ENCODE measurements around the gene ANKRD11.
"Not testable (repeated sequence)": the region's sequence is repeated elsewhere in the genome, so short reads cannot be mapped to it uniquely, and the experiment has no call there.

Gene ANKRD11

DNA sequence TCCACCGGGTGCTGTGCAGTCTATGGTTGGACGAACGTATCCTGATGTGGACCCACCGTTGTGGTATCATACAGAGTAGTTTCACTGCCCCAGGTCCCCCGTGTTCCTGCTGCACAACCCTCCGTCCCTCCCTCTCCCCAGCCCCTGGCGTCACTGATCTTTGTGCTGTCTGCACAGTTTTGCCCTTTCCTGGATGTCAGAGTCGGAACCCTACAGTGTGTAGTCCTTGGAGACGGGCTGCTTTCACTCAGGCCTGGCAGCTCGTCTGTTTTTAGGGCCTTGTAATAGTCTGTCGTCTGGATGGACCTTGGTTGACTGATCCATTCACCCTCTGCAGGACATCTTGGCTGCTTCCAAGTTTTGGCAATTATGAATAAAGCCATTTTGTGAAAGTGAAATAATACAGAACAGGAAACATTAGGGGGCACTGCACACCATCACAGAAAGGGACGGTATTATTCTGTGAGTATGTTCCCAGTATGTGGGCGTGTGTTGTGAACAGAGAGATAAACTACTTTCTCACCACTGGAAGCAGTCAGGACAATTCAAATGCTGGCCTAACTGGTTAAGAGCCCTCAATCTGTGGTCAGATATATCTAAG lies 156.9 kb downstream of the ANKRD11 start:
- peak; percentile 31 to 51 for DNase-seq
- H4K8ac ChIP-seq (ENCODE audit: low read depth, low read length); H3K27ac ChIP-seq (ENCODE audit: low read depth, low read length); H3K4me2 ChIP-seq (ENCODE audit: low read length); H4K12ac ChIP-seq (ENCODE audit: low read depth, low read length); H3K18ac ChIP-seq (ENCODE audit: low read length); H4K91ac ChIP-seq (ENCODE audit: low read depth, low read length); H3K4me3 ChIP-seq (ENCODE audit: low read depth, low read length); H3K79me1 ChIP-seq (ENCODE audit: low read length); H3K36me3 ChIP-seq (ENCODE audit: control insufficient read depth in 1 of 2, insufficient read depth in 2 of 2, low read length in 2 of 2); H3K9ac ChIP-seq (ENCODE audit: low read length); H2AFZ ChIP-seq (ENCODE audit: insufficient read depth, low read length, poor library complexity); H2AK5ac ChIP-seq (ENCODE audit: low read length); H2BK5ac ChIP-seq (ENCODE audit: low read depth, low read length, poor library complexity); H2BK12ac ChIP-seq (ENCODE audit: low read length); H2BK120ac ChIP-seq (ENCODE audit: insufficient read depth, low read length, poor library complexity); H3K9me3 ChIP-seq (ENCODE audit: insufficient read depth, low read depth, low read length); H3K27me3 ChIP-seq (ENCODE audit: insufficient read depth, low read length); H3K14ac ChIP-seq (ENCODE audit: low read length); H3K23ac ChIP-seq (ENCODE audit: low read length): not testable (repeated sequence)
- peaks cover 28% of the 10 kb centered on the region for H3K79me2 ChIP-seq (ENCODE audit: control insufficient read depth, insufficient read depth, low read length, poor library complexity)
- peaks cover 9 to 12% of the 10 kb centered on the region in 2 experiments for H3K4me1 ChIP-seq (ENCODE audit: control insufficient read depth in 1 of 2, insufficient read depth in 2 of 2, low read length in 2 of 2)
- WGBS (ENCODE audit: extremely low coverage, insufficient coverage, insufficient read length), result no CpG with 5 or more reads among the region's 13 CpGs
- H3K4ac ChIP-seq (ENCODE audit: low read depth, low read length), result peak overlapping the region; percentile 1

DNA sequence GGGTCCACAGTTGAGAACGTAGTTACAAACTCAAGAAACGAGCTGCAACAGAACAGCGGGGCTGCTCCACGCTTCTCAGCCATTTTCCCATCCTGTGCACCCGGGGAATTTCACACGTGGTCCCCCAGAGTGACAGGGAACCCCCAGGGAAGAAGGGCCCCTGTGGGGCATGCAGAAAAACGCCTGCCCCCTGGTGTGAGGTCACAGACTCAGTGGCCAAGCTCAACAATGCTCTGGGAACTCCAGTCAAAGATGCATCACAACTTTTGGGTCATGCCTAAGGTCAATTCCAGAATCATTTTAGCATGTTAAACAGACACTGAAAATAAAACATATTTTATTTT lies 157.5 kb downstream of the ANKRD11 start:
- H4K8ac ChIP-seq (ENCODE audit: low read depth, low read length), result no peak overlapping the region
- no peak overlapping the region for H3K23ac ChIP-seq (ENCODE audit: low read length)
- H2AFZ ChIP-seq (ENCODE audit: insufficient read depth, low read length, poor library complexity), result no peak overlapping the region
- H4K91ac ChIP-seq (ENCODE audit: low read depth, low read length), result no peak overlapping the region
- H3K4me2 ChIP-seq (ENCODE audit: low read length), result no peak overlapping the region
- peaks cover 9 to 12% of the 10 kb centered on the region in 2 experiments for H3K4me1 ChIP-seq (ENCODE audit: control insufficient read depth in 1 of 2, insufficient read depth in 2 of 2, low read length in 2 of 2)
- no peak overlapping the region for H2AK5ac ChIP-seq (ENCODE audit: low read length)
- H2BK12ac ChIP-seq (ENCODE audit: low read length), result no peak overlapping the region
- H2BK120ac ChIP-seq (ENCODE audit: insufficient read depth, low read length, poor library complexity), result no peak overlapping the region
- H3K14ac ChIP-seq (ENCODE audit: low read length), result no peak overlapping the region
- no peak overlapping the region for H4K12ac ChIP-seq (ENCODE audit: low read depth, low read length)
- H3K9me3 ChIP-seq (ENCODE audit: insufficient read depth, low read depth, low read length), result no peaks in the 10 kb centered on the region
- peak overlapping the region; percentile 76 for H3K4ac ChIP-seq (ENCODE audit: low read depth, low read length)
- no peaks in the 10 kb centered on the region for H3K27me3 ChIP-seq (ENCODE audit: insufficient read depth, low read length)
- no peak overlapping the region for H2BK5ac ChIP-seq (ENCODE audit: low read depth, low read length, poor library complexity)
- H3K18ac ChIP-seq (ENCODE audit: low read length), result no peak overlapping the region
- H3K79me1 ChIP-seq (ENCODE audit: low read length), result no peaks in the 10 kb centered on the region
- H3K4me3 ChIP-seq (ENCODE audit: low read depth, low read length), result no peak overlapping the region
- no CpG with 5 or more reads among the region's 7 CpGs for WGBS (ENCODE audit: extremely low coverage, insufficient coverage, insufficient read length)
- peaks cover 30% of the 10 kb centered on the region for H3K79me2 ChIP-seq (ENCODE audit: control insufficient read depth, insufficient read depth, low read length, poor library complexity)
- DNase-seq, result no peak
- no peak overlapping the region for H3K9ac ChIP-seq (ENCODE audit: low read length)
- peaks cover 6 to 8% of the 10 kb centered on the region in 2 experiments for H3K36me3 ChIP-seq (ENCODE audit: control insufficient read depth in 1 of 2, insufficient read depth in 2 of 2, low read length in 2 of 2)
- H3K27ac ChIP-seq (ENCODE audit: low read depth, low read length), result no peak overlapping the region

DNA sequence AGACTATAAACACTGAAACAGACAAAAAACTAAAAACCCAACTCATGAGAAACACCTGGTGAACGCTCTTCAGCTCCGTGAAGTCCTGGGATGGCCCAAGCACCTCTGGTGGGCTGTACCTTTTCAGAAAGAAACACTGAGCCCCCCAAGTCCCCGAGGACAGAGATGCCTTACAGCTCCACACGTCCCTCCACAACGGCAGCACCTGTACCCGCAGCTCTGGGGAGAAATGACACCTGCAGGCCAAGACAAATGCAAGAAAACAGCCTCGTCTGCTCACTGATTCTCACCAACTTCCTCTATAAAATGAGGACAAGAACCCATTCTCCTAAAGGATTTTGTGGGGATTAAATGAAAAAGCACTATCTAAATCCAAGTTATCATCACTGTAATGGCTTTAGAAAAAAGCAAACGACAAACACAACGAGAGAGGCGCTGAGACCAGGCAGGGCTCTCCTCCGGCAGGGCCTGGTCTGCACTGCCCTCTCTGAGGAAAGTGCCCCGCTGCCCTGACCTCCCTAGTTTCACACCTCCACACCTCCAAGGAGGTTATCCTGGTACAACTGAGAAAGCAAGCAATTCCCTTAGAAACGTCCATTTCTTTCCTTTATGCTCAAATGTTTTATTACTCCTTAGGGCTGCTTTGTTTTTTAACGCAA lies 158.0 kb downstream of the ANKRD11 start:
- no peak for DNase-seq
- Histone ChIP-seq H2BK120ac (ENCODE audit: insufficient read depth, low read length, poor library complexity) (no peak overlapping the region), H4K91ac (ENCODE audit: low read depth, low read length) (no peak overlapping the region), H3K9ac (ENCODE audit: low read length) (no peak overlapping the region), H3K14ac (ENCODE audit: low read length) (no peak overlapping the region), H3K18ac (ENCODE audit: low read length) (no peak overlapping the region), H2AFZ (ENCODE audit: insufficient read depth, low read length, poor library complexity) (no peak overlapping the region), H4K12ac (ENCODE audit: low read depth, low read length) (no peak overlapping the region), H3K9me3 (ENCODE audit: insufficient read depth, low read depth, low read length) (no peaks in the 10 kb centered on the region), H3K79me1 (ENCODE audit: low read length) (no peaks in the 10 kb centered on the region), H3K23ac (ENCODE audit: low read length) (no peak overlapping the region), H2AK5ac (ENCODE audit: low read length) (no peak overlapping the region), H3K4me3 (ENCODE audit: low read depth, low read length) (no peak overlapping the region), H2BK12ac (ENCODE audit: low read length) (no peak overlapping the region), H3K4ac (ENCODE audit: low read depth, low read length) (peak overlapping the region; percentile 25), H3K79me2 (ENCODE audit: control insufficient read depth, insufficient read depth, low read length, poor library complexity) (peaks cover 27% of the 10 kb centered on the region), H3K27ac (ENCODE audit: low read depth, low read length) (no peak overlapping the region), H3K4me1 (ENCODE audit: control insufficient read depth in 1 of 2, insufficient read depth in 2 of 2, low read length in 2 of 2) (peaks cover 9 to 12% of the 10 kb centered on the region in 2 experiments), H3K4me2 (ENCODE audit: low read length) (no peak overlapping the region), H2BK5ac (ENCODE audit: low read depth, low read length, poor library complexity) (no peak overlapping the region), H3K36me3 (ENCODE audit: control insufficient read depth in 1 of 2, insufficient read depth in 2 of 2, low read length in 2 of 2) (peaks cover 6 to 8% of the 10 kb centered on the region in 2 experiments), H3K27me3 (ENCODE audit: insufficient read depth, low read length) (no peaks in the 10 kb centered on the region), H4K8ac (ENCODE audit: low read depth, low read length) (no peak overlapping the region)
- WGBS (ENCODE audit: extremely low coverage, insufficient coverage, insufficient read length), result no CpG with 5 or more reads among the region's 14 CpGs

DNA sequence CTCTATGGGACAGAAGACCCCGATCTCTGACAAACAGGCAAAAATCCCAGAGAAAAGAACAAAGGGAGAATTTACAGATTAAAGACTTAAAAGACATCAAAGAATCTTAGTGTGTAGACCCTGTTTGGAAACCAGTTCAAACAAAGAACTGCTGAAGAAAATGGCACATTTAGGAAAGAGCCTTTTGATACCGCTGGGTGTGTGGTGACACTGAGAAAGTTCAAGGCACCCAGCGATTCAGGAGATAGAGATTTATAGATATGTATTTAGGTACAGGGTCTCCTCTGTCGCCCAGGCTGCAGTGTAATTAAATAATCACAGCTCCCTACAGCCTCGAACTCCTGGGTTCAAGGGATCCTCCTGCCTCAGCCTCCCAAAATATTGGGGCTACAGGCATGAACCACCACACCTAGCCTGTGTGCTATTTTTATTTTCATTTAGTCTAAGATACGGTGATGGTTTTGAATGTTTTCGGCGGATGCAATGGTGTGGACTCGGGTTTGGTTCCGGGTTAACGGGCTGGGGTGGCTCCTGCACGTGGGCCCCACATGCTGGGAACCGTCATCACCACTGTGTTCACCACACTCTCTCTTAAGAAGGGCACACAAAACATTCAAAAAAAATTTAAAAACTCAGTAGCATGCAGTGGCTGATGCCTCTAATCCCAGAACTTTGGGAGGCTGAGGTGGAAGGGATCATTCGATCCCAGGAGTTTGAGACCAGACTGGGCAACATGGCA lies 158.8 kb downstream of the ANKRD11 start:
- Histone ChIP-seq H3K23ac (ENCODE audit: low read length) (no peak overlapping the region), H3K4me1 (ENCODE audit: control insufficient read depth in 1 of 2, insufficient read depth in 2 of 2, low read length in 2 of 2) (peaks cover 13 to 19% of the 10 kb centered on the region in 2 experiments), H3K27ac (ENCODE audit: low read depth, low read length) (no peak overlapping the region), H3K14ac (ENCODE audit: low read length) (no peak overlapping the region), H2AFZ (ENCODE audit: insufficient read depth, low read length, poor library complexity) (no peak overlapping the region), H4K8ac (ENCODE audit: low read depth, low read length) (no peak overlapping the region), H3K79me1 (ENCODE audit: low read length) (peaks cover 2% of the 10 kb centered on the region), H2BK12ac (ENCODE audit: low read length) (no peak overlapping the region), H3K9me3 (ENCODE audit: insufficient read depth, low read depth, low read length) (no peaks in the 10 kb centered on the region), H3K18ac (ENCODE audit: low read length) (no peak overlapping the region), H3K36me3 (ENCODE audit: control insufficient read depth in 1 of 2, insufficient read depth in 2 of 2, low read length in 2 of 2) (peaks cover 6 to 8% of the 10 kb centered on the region in 2 experiments), H3K4ac (ENCODE audit: low read depth, low read length) (peak overlapping the region; percentile 66), H2AK5ac (ENCODE audit: low read length) (no peak overlapping the region), H3K4me3 (ENCODE audit: low read depth, low read length) (no peak overlapping the region), H4K12ac (ENCODE audit: low read depth, low read length) (no peak overlapping the region), H2BK5ac (ENCODE audit: low read depth, low read length, poor library complexity) (no peak overlapping the region), H3K4me2 (ENCODE audit: low read length) (no peak overlapping the region), H3K9ac (ENCODE audit: low read length) (no peak overlapping the region), H4K91ac (ENCODE audit: low read depth, low read length) (no peak overlapping the region), H3K79me2 (ENCODE audit: control insufficient read depth, insufficient read depth, low read length, poor library complexity) (peaks cover 29% of the 10 kb centered on the region), H2BK120ac (ENCODE audit: insufficient read depth, low read length, poor library complexity) (no peak overlapping the region), H3K27me3 (ENCODE audit: insufficient read depth, low read length) (no peaks in the 10 kb centered on the region)
- no peak for DNase-seq
- no CpG with 5 or more reads among the region's 14 CpGs for WGBS (ENCODE audit: extremely low coverage, insufficient coverage, insufficient read length)

Data from trophoblast cell (in vitro differentiated cells and primary cell).